Adipose tissue (tissue), 3 donors: ENCODE results near the gene BMAL1. TPM values are rescaled to one million over a fixed set of nuclear protein-coding genes. Genes with fewer than 3 reads are reported as not detected.
"Not testable (repeated sequence)": the region's sequence is repeated elsewhere in the genome, so short reads cannot be mapped to it uniquely, and the experiment has no call there.

Source experiments
- H3K27ac ChIP-seq: one replicate; pipeline ENCODE4 v1.5.1; 2013; ENCODE audit warnings: low read depth, low read length
- WGBS, 3 donors: extraction: QIAGEN DNeasy Blood & Tissue Kit; methylation state at CpG; one replicate each; pipeline ENCODE4 v1.1.7; 2013; 5-methylcytosine and 5-hydroxymethylcytosine counted together
- polyA plus RNA-seq, 3 donors: library from polyadenylated mRNA; stranded (reverse); fragments of 200-250 nt; gene quantifications; one replicate each; pipeline ENCODE4 v1.2.3, GENCODE V29; 2013
- donor health status: healthy with polysubstance abuse.
- donor health status: Bipolar disorder and iron deficiency.
- donor health status: healthy.

BMAL1 gene
- polyA plus RNA-seq, 3 donors = 9.7 to 26.0 (median 17.1) TPM

DNA sequence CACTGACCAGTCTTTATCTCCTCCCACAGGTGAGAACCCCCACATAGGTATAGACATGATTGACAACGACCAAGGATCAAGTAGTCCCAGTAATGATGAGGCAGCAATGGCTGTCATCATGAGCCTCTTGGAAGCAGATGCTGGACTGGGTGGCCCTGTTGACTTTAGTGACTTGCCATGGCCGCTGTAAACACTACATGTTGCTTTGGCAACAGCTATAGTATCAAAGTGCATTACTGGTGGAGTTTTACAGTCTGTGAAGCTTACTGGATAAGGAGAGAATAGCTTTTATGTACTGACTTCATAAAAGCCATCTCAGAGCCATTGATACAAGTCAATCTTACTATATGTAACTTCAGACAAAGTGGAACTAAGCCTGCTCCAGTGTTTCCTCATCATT, 109.0 kb downstream of the BMAL1 start:
- 85 to 92% (median 85%) methylated on average over 2 of the region's 2 CpGs for WGBS, 3 donors
- H3K27ac ChIP-seq = no peak overlapping the region

- WGBS, 3 donors = 91 to 95% (median 92%) methylated on average over 5 of the region's 5 CpGs
- H3K27ac ChIP-seq = no peak overlapping the region
Observed at GRCh38 chr11:13388741-13389140, 111.2 kb downstream of the BMAL1 start.

DNA sequence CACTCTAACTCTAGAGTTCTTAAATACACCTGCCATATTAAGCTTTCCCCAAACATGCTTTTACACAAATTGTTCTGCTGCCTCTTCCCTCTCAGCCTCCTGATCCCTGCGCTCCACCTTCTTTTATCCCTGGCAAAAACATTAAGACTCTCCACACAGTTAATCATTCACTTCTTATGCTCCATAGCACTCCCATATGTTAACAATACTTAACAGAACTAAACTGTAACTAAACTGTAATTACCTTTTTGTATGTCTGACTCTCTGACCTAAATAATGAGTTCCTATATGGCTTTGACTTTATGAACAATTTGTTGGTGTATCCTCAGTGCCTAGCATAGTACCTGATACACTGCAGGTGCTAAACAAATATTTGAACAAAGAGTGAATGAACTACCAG, 113.6 kb downstream of the BMAL1 start:
- no peak overlapping the region for H3K27ac ChIP-seq
- WGBS, 3 donors = 97 to 100% (median 100%) methylated on average over 1 of the region's 1 CpG

GRCh38 chr11:13398335-13398734, 120.7 kb downstream of the BMAL1 start:
- not testable (repeated sequence) for H3K27ac ChIP-seq

- no peak overlapping the region for H3K27ac ChIP-seq
- WGBS, 3 donors = 96 to 98% (median 98%) methylated on average over 4 of the region's 4 CpGs
Observed at GRCh38 chr11:13405220-13405619, 127.6 kb downstream of the BMAL1 start.

DNA sequence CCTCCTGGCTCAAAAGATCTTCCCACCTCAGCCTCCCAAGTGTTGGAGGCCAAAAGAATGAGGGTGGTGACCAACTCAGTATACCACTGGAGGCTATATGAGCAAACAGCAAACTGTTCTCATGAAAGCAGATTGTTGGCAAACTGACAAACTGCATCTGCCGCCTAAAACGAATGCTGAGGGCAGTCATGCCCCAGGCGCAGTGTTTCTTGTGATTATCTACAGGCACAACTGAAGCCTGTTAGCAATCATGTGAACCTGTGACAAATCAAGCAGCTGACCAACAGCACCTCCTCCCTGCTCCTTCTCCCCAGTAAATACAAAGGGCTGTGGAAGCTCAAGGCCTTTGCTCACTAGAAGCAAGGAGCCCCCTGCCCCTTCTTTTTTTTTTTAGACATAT, 137.6 kb downstream of the BMAL1 start:
- no peak overlapping the region for H3K27ac ChIP-seq
- 84 to 92% (median 92%) methylated on average over 3 of the region's 3 CpGs for WGBS, 3 donors

DNA sequence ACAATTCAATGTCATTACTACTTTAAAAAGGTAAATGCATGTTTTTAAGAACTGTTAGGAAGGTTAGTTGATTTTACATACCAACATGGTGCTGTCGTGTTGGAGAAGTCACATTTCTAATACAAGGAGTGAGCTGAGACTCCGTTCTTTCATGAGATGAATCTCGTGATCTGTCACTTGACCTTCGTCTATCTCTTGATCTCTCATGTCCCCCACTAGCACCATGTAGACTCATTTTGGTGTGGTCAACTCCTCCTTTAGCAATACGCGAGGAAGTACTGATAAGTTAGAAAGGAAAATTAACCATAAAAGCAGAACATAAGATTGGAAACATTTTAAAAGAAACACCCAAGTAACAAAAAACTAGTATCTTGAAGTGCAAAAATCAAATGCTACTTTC, 144.0 kb downstream of the BMAL1 start:
- WGBS, 3 donors = 94 to 98% (median 94%) methylated on average over 6 of the region's 6 CpGs
- H3K27ac ChIP-seq = no peak overlapping the region

GRCh38 chr11:13423372-13423771, 145.8 kb downstream of the BMAL1 start:
- no peak overlapping the region for H3K27ac ChIP-seq
- WGBS, 3 donors = 57 to 87% (median 80%) methylated on average over 6 of the region's 6 CpGs

GRCh38 chr11:13427440-13427839, 149.8 kb downstream of the BMAL1 start:
- no peak overlapping the region for H3K27ac ChIP-seq

DNA sequence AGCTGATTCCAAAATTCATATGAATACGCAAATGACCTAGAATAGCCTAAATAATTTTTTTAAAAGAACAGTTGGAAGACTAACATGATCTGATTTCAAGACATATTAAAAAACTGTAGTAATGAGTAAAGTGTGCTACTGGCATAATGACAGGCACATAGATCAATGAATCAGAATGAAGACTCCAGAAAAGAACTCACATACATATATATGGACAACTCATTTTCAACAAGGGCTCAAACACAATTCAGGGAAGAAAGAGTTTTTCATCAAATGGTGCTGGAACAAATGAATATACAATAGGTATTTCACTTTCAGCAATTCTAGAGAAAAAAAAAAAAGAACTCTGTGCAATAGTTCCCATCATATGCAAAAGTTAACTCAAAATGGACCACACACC, 151.7 kb downstream of the BMAL1 start:
- H3K27ac ChIP-seq = no peak overlapping the region
- 95 to 98% (median 97%) methylated on average over 1 of the region's 1 CpG for WGBS, 3 donors

GRCh38 chr11:13429836-13430235, 152.2 kb downstream of the BMAL1 start:
- 92 to 98% (median 93%) methylated on average over 3 of the region's 3 CpGs for WGBS, 3 donors
- no peak overlapping the region for H3K27ac ChIP-seq

GRCh38 chr11:13433437-13433836, 155.8 kb downstream of the BMAL1 start:
- H3K27ac ChIP-seq = no peak overlapping the region
- WGBS, 3 donors = 96 to 98% (median 98%) methylated on average over 2 of the region's 2 CpGs

DNA sequence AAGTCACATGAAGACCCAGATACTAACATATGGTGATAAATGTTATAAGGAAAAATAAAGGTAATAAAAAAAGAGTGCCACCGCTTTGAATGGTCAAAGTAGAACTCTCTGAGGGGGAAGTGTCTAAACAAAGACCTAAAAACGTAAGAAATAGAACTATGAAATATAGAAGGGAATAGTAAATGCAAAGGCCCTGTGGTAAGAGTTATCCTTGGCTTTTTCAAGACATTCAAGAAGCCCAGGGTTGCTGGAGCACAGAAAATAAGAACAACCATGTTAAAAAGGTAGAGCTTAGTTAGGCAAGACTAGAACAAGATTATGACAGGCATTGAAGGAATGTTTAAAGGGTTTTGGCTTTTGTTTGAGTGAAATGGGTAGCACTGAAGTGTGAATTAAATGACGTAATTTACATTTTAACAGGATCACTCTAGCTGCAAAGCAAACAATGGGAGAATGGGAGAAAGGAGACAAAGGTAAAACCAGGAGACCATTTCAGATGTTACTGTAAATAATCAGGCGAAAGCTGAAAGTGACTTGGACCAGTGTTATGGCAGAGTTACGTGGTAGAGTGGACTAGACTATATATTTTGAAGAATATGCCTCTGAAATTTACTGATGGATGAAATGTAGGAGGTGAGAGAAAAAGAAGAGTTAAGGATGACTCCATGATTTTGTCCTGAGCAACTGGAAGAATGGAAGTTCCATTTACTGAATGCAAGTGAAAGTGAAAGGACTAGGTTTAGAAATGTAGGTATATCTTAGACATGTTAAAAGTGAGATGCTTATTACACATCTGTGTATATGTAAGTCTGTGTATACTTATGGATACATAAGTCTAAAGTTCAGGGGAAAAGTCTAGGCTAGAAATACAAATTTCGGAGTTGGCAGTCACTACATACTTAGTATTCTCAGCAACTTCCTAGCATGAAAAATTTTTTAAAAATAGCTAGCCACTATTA, 156.9 kb downstream of the BMAL1 start:
- no peak overlapping the region for H3K27ac ChIP-seq
- 92 to 96% (median 94%) methylated on average over 6 of the region's 6 CpGs for WGBS, 3 donors

DNA sequence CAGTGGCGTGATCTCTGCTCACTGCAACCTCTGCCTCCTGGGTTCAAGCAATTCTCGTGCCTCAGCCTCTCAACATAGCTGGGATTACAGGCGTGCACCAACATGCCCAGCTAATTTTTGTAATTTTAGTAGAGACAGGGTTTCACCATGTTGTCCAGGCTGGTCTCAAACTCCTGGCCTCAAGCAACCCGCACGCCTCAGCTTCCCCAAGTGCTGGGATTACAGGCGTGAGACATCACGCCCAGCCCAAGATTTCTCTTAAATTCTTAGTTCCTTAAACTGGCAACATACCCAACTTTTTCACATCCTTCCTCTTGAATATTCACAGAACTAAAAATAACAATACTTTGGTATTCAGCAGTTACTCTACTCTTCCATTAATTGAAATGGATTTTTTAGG, 159.2 kb downstream of the BMAL1 start:
- WGBS, 3 donors = 82 to 94% (median 83%) methylated on average over 7 of the region's 7 CpGs
- H3K27ac ChIP-seq = not testable (repeated sequence)

Other genes starting within 250 kb of the BMAL1 start
- 10 to 100 TPM in 2 of 3 donors, 1 to 10 TPM in 1; 7.5 to 14.3 (median 10.8) TPM for gene BTBD10, start 185.4 kb downstream of the BMAL1 start, polyA plus RNA-seq
- gene PTH, start 218.2 kb downstream of the BMAL1 start, polyA plus RNA-seq = not detected